ENCODE results near the gene PTCHD4. TPM values are rescaled to one million over a fixed set of nuclear protein-coding genes. Genes with fewer than 3 reads are reported as not detected.

The PTCHD4 gene
- total and polyA plus RNA-seq, 12 donors = 0.01 to 1.0 (median 0.59) TPM

DNA sequence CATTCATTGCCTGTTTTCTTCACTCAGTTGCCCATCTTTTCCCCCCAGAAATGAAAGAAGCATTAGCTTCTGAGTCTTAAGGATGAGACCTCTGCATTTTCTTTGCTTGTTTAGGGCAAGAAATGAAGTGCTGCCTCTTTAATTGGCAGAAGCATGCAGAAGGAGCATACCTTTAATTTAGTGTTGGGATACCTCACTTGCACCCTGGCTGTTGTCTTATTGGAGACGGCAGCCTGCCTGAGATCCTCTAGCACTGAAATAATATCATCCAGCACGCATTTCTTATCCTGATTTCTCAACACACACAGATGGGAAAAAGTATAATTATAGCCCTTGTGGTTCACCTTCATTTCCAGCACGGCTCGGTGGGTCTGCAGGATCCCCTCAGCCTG, 43.1 kb downstream of the PTCHD4 start:
- H3K4me1 ChIP-seq = peaks cover 0 to 17% (median 5%) of the 10 kb centered on the region in 9 donors
- no peaks in the 10 kb centered on the region for H3K36me3 ChIP-seq
- TF ChIP-seq, protein P1, sequence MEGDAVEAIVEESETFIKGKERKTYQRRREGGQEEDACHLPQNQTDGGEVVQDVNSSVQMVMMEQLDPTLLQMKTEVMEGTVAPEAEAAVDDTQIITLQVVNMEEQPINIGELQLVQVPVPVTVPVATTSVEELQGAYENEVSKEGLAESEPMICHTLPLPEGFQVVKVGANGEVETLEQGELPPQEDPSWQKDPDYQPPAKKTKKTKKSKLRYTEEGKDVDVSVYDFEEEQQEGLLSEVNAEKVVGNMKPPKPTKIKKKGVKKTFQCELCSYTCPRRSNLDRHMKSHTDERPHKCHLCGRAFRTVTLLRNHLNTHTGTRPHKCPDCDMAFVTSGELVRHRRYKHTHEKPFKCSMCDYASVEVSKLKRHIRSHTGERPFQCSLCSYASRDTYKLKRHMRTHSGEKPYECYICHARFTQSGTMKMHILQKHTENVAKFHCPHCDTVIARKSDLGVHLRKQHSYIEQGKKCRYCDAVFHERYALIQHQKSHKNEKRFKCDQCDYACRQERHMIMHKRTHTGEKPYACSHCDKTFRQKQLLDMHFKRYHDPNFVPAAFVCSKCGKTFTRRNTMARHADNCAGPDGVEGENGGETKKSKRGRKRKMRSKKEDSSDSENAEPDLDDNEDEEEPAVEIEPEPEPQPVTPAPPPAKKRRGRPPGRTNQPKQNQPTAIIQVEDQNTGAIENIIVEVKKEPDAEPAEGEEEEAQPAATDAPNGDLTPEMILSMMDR (IDR thresholded peaks at IDR 0.05) = no peak
- H3K27ac ChIP-seq = no peak overlapping the region
- peak overlapping the region in 4 of 10 donors; percentile 33 to 49 (median 41) for H3K4me3 ChIP-seq
- intact Hi-C loops (cut with DNase I) = no loop called here
- ATAC-seq (no peak), DNase-seq (no peak)
- WGBS, 2 donors = 21 to 26% methylated on average over 4 of the region's 4 CpGs
- H3K27me3 ChIP-seq = peaks cover 0 to 43% (median 19%) of the 10 kb centered on the region in 7 donors
- no peaks in the 10 kb centered on the region for H3K9me3 ChIP-seq

DNA sequence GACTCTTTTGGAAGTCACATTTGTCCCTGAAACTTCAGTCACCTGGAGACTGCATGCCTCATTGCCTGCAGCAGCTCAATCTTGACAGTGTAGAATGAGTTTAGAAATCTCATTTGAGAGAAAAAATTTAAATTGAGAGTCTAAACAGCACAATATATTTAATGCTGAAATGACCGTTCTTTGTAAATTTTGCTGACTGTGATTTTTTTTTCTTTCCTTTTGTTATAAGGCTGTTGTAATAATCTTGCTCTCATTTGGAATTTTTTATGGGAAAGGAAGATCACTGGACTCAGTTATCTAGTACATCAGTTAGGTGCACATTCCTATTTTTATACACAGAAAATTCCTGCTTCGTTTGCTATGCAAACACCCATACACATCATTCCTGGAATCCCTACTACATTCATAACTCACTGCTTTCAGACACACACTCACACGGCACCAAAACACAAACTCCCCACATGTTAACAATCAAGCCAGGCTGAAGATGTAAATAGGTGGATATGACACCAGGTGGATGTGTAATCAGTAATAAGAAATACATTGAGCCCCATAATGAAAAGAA, 43.8 kb downstream of the PTCHD4 start:
- DNase-seq = no peak
- H3K4me3 ChIP-seq = no peak overlapping the region
- peaks cover 0 to 17% (median 5%) of the 10 kb centered on the region in 9 donors for H3K4me1 ChIP-seq
- TF ChIP-seq, protein P1 (IDR thresholded peaks at IDR 0.05) = no peak
- 76 to 83% methylated on average over 3 of the region's 3 CpGs for WGBS, 2 donors
- intact Hi-C loops (cut with DNase I) = no loop called here
- no peak overlapping the region for H3K27ac ChIP-seq
- H3K36me3 ChIP-seq = no peaks in the 10 kb centered on the region
- H3K9me3 ChIP-seq = no peaks in the 10 kb centered on the region
- peaks cover 0 to 43% (median 19%) of the 10 kb centered on the region in 7 donors for H3K27me3 ChIP-seq
- ATAC-seq = no peak

DNA sequence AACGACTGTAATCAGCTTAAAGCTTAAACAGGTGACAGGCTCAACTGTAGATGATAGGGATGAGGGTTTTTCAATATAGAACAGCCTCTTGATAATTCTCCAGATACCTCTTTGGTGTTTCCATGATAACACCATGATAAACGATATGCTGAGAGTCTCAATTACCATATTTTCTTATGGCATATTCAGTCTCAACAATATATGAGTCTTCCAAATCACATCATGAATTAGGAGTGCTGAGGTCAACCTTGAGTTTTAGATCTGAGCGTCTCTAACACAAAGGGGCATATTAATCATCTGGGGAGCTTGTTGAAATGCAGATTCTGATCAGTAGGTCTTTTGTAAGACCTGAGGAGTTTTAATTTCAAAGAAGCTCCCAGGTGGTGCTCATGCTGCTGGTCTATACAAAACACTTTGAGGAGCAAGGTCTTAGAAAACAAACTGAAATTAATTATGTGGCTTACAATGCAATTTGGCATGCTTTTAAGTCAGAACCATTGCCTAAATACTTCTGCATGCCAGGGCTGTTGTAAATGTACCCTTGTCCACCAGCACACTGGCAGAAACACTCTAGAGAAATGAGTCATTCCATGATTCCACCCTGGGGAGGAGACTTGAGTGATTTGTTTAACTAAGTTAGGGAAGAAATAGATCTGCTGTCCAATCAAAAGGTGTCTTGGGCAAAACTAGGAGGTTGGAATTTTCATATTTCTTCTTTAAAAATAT, 49.6 kb downstream of the PTCHD4 start:
- DNase-seq (no peak), ATAC-seq (no peak)
- H3K4me3 ChIP-seq = no peak overlapping the region
- no peak overlapping the region for H3K27ac ChIP-seq
- WGBS, 2 donors = 74 to 75% methylated on average over 3 of the region's 3 CpGs
- H3K27me3 ChIP-seq = peaks cover 0 to 5% (median 0%) of the 10 kb centered on the region in 7 donors
- intact Hi-C loops (cut with DNase I) = no loop called here
- no peaks in the 10 kb centered on the region for H3K9me3 ChIP-seq
- H3K36me3 ChIP-seq = no peaks in the 10 kb centered on the region
- no peaks in the 10 kb centered on the region for H3K4me1 ChIP-seq
- TF ChIP-seq, protein P1 (IDR thresholded peaks at IDR 0.05) = no peak
